Measurements from ENCODE around the gene VPS8.

- no peak for TF ChIP-seq RAD21 (IDR thresholded peaks at IDR 0.05; ENCODE audit: low read depth)
- no peak for TF ChIP-seq MAX (IDR thresholded peaks at IDR 0.05)
- no peak for TF ChIP-seq TEAD4 (IDR thresholded peaks at IDR 0.05)
- TF ChIP-seq YY1 (IDR thresholded peaks at IDR 0.05; ENCODE audit: low read depth): no peak
- no peak for TF ChIP-seq CEBPB (IDR thresholded peaks at IDR 0.05)
- no peak for TF ChIP-seq EP300 (IDR thresholded peaks at IDR 0.05; ENCODE audit: borderline replicate concordance)
- TF ChIP-seq REST (IDR thresholded peaks at IDR 0.05; ENCODE audit: low read depth): no peak
- TF ChIP-seq TAF1 (IDR thresholded peaks at IDR 0.05; ENCODE audit: low read depth): no peak
- TF ChIP-seq TCF12 (IDR thresholded peaks at IDR 0.05; ENCODE audit: low read depth): no peak
- TF ChIP-seq NFIC (IDR thresholded peaks at IDR 0.05): no peak
- no peak for TF ChIP-seq FOXM1 (IDR thresholded peaks at IDR 0.05; ENCODE audit: borderline replicate concordance, low read depth)
- no peak for TF ChIP-seq USF1 (IDR thresholded peaks at IDR 0.05)
Measured at GRCh38 chr3:184941408-184941807, 129.4 kb downstream of the VPS8 start.
